T-helper 1 cell (primary cell): ENCODE results near the gene SNX25.

ENCODE experiments used
- DNase-seq, 5 donors: peaks; one replicate each; pipeline ENCODE4 v3.0.0-alpha.2; 2012 to 2020

SNX25 gene

GRCh38 chr4:185383451-185383850 is 174.1 kb downstream of the SNX25 start:
- DNase-seq: no peak

GRCh38 chr4:185384061-185384460 is 174.7 kb downstream of the SNX25 start:
- DNase-seq: no peak

- DNase-seq: no peak
Measured at GRCh38 chr4:185384930-185385331, 175.5 kb downstream of the SNX25 start.

- no peak for DNase-seq
Measured at GRCh38 chr4:185387957-185388356, 178.6 kb downstream of the SNX25 start.

- no peak for DNase-seq
Measured at GRCh38 chr4:185390941-185391340, 181.5 kb downstream of the SNX25 start.

GRCh38 chr4:185392156-185392555 is 182.8 kb downstream of the SNX25 start:
- no peak for DNase-seq

- DNase-seq: peak in 1 of 5 donors; percentile 53
Measured at GRCh38 chr4:185394568-185395237, 185.3 kb downstream of the SNX25 start.

GRCh38 chr4:185395238-185395955 is 186.0 kb downstream of the SNX25 start, which contains the start of gene LRP2BP:
Gene LRP2BP, minus strand, starts transcription at chr4:185395924. Its CDS starts 17,738 bp downstream, at chr4:185378186.
- peak in 1 of 5 donors; percentile 44 for DNase-seq

GRCh38 chr4:185395956-185396723 is 186.7 kb downstream of the SNX25 start:
- DNase-seq: peak; percentile 90 to 97 (median 93)

- peak in 1 of 5 donors; percentile 2 for DNase-seq
Measured at GRCh38 chr4:185396724-185397385, 187.5 kb downstream of the SNX25 start, which contains the start of gene ANKRD37. Gene ANKRD37, plus strand, starts transcription at chr4:185396841. Its CDS starts 83 bp downstream, at chr4:185396924.

- no peak for DNase-seq
Measured at GRCh38 chr4:185398618-185399017, 189.2 kb downstream of the SNX25 start.

- DNase-seq: no peak
Measured at GRCh38 chr4:185399466-185399865, 190.1 kb downstream of the SNX25 start.

GRCh38 chr4:185404031-185404430 is 194.6 kb downstream of the SNX25 start:
- no peak for DNase-seq

- no peak for DNase-seq
Measured at GRCh38 chr4:185405296-185405999, 196.1 kb downstream of the SNX25 start.

- no peak for DNase-seq
Measured at GRCh38 chr4:185408432-185408831, 199.0 kb downstream of the SNX25 start.

- no peak for DNase-seq
Measured at GRCh38 chr4:185411849-185412248, 202.5 kb downstream of the SNX25 start.

GRCh38 chr4:185412412-185412811 is 203.0 kb downstream of the SNX25 start:
- DNase-seq: no peak
